HepG2 (cell line): ENCODE results near the gene PPP4R3A. TPM values are rescaled to one million over a fixed set of nuclear protein-coding genes. Genes with fewer than 3 reads are reported as not detected.
A peak's percentile ranks its signal among the peaks of the same experiment; 100 is the strongest.

Experiments used
- CENPX ChIP-seq: sonication (generic); formaldehyde crosslinking; IDR thresholded peaks from 2 replicates; pipeline ENCODE4 v1.9.0; 2021; ENCODE audit warnings: mild to moderate bottlenecking, missing genetic modification reagents, moderate library complexity
- ELK4 ChIP-seq: sonication (generic); formaldehyde crosslinking; IDR thresholded peaks from 2 replicates; pipeline ENCODE4 v1.9.0; 2021; ENCODE audit warnings: missing genetic modification reagents, borderline replicate concordance
- HMGA1 ChIP-seq: sonication (generic); formaldehyde crosslinking; conservative IDR thresholded peaks from 2 replicates; pipeline ENCODE4 v1.4.0; 2020; ENCODE audit warnings: missing genetic modification reagents
- JUNB ChIP-seq: sonication (generic); formaldehyde crosslinking; IDR thresholded peaks from 2 replicates; pipeline ENCODE4 v1.8.0; 2022; ENCODE audit warnings: missing genetic modification reagents, mild to moderate bottlenecking, borderline replicate concordance
- KLF6 ChIP-seq: IDR thresholded peaks from 2 replicates; pipeline ENCODE4 v1.8.0; 2016; ENCODE audit warnings: missing biosample characterization, missing genetic modification reagents
- MEIS2 ChIP-seq: sonication (generic); formaldehyde crosslinking; IDR thresholded peaks from 2 replicates; pipeline ENCODE4 v1.9.0; 2021; ENCODE audit warnings: mild to moderate bottlenecking, missing genetic modification reagents
- PBX3 ChIP-seq: sonication (generic); formaldehyde crosslinking; IDR thresholded peaks from 2 replicates; pipeline ENCODE4 v1.8.1; 2023; ENCODE audit warnings: missing genetic modification reagents, inconsistent platforms, borderline replicate concordance
- POGZ ChIP-seq: sonication (generic); formaldehyde crosslinking; IDR thresholded peaks from 2 replicates; pipeline ENCODE4 v1.4.0; 2020; ENCODE audit warnings: mild to moderate bottlenecking, missing genetic modification reagents
- SMYD3 ChIP-seq: sonication (generic); formaldehyde crosslinking; IDR thresholded peaks from 2 replicates; pipeline ENCODE4 v1.8.1; 2023; ENCODE audit warnings: mild to moderate bottlenecking, missing genetic modification reagents
- TGIF2 ChIP-seq: IDR thresholded peaks from 2 replicates; pipeline ENCODE4 v1.6.1; 2016; ENCODE audit warnings: control low read depth, missing compliant biosample characterization
- THAP11 ChIP-seq: IDR thresholded peaks from 2 replicates; pipeline ENCODE4 v1.6.1; 2016; ENCODE audit warnings: missing biosample characterization, missing genetic modification reagents
- TOPORS ChIP-seq: sonication (generic); formaldehyde crosslinking; IDR thresholded peaks from 2 replicates; pipeline ENCODE4 v1.8.0; 2023; ENCODE audit warnings: mild to moderate bottlenecking, missing genetic modification reagents
- ZBTB7A ChIP-seq: sonication (generic); formaldehyde crosslinking; IDR thresholded peaks from 2 replicates; pipeline ENCODE4 v1.8.0; 2022; ENCODE audit warnings: mild to moderate bottlenecking, missing genetic modification reagents
- ZMYM2 ChIP-seq: sonication (generic); formaldehyde crosslinking; IDR thresholded peaks from 2 replicates; pipeline ENCODE4 v1.8.0; 2022; ENCODE audit warnings: mild to moderate bottlenecking, missing genetic modification reagents
- ZNF138 ChIP-seq: sonication (generic); formaldehyde crosslinking; IDR thresholded peaks from 2 replicates; pipeline ENCODE4 v1.5.0; 2020; ENCODE audit warnings: mild to moderate bottlenecking, low read depth, missing genetic modification reagents
- ZNF17 ChIP-seq: sonication (generic); formaldehyde crosslinking; IDR thresholded peaks from 2 replicates; pipeline ENCODE4 v1.5.0; 2020; ENCODE audit warnings: mild to moderate bottlenecking, missing genetic modification reagents
- ZNF30 ChIP-seq: sonication (generic); formaldehyde crosslinking; IDR thresholded peaks from 2 replicates; pipeline ENCODE4 v1.5.0; 2020; ENCODE audit warnings: mild to moderate bottlenecking, missing genetic modification reagents
- ZNF33A ChIP-seq: sonication (generic); formaldehyde crosslinking; IDR thresholded peaks from 2 replicates; pipeline ENCODE4 v1.5.1; 2020; ENCODE audit warnings: missing genetic modification reagents, mild to moderate bottlenecking, moderate library complexity, borderline replicate concordance
- ZNF451 ChIP-seq: sonication (generic); formaldehyde crosslinking; IDR thresholded peaks from 2 replicates; pipeline ENCODE4 v1.5.0; 2020; ENCODE audit warnings: mild to moderate bottlenecking, missing genetic modification reagents
- ZNF577 ChIP-seq: sonication (generic); formaldehyde crosslinking; IDR thresholded peaks from 2 replicates; pipeline ENCODE4 v1.4.0; 2020; ENCODE audit warnings: mild to moderate bottlenecking, low read depth, missing genetic modification reagents, borderline replicate concordance
- ZNF740 ChIP-seq: sonication (generic); formaldehyde crosslinking; IDR thresholded peaks from 2 replicates; pipeline ENCODE4 v1.4.0; 2020; ENCODE audit warnings: missing genetic modification reagents
- ZNF746 ChIP-seq: sonication (generic); formaldehyde crosslinking; IDR thresholded peaks from 2 replicates; pipeline ENCODE4 v1.8.0; 2022; ENCODE audit warnings: mild to moderate bottlenecking, missing genetic modification reagents
- ZNF773 ChIP-seq: sonication (generic); formaldehyde crosslinking; IDR thresholded peaks from 2 replicates; pipeline ENCODE4 v1.4.0; 2020; ENCODE audit warnings: missing genetic modification reagents, borderline replicate concordance
- ZNF782 ChIP-seq: sonication (generic); formaldehyde crosslinking; IDR thresholded peaks from 2 replicates; pipeline ENCODE4 v1.4.0; 2020; ENCODE audit warnings: missing genetic modification reagents, mild to moderate bottlenecking, borderline replicate concordance
- polyA plus RNA-seq, 8 experiments: library from polyadenylated mRNA; depleted of rRNA in 3 of 8; stranded (reverse) in 7 of 8; unstranded in 1 of 8; fragments of >200 nt; fragmentation: Illumina TruSeq in 4 of 8; extraction: Trizol in 4 of 8; gene quantifications; 2 replicates each; pipeline versions ENCODE4 v1.2.1 to v1.2.3, GENCODE V29; 2011 to 2016; ENCODE audit warnings: low read depth in 4 of 8, missing spikeins in 1 of 8, mixed read lengths in 1 of 8; ENCODE audit not compliant: insufficient read depth in 1 of 8
- total RNA-seq, 5 experiments: library from RNA; depleted of rRNA; stranded (reverse); fragments of >200 nt; fragmentation: Illumina TruSeq; extraction: Trizol; gene quantifications; 2 replicates each; pipeline ENCODE4 v1.2.3, GENCODE V29; 2016; ENCODE audit warnings: low read depth in 1 of 5
- TF ChIP-seq, protein P1 (sequence below), 2 experiments: sonication (generic) in 1 of 2; formaldehyde crosslinking in 1 of 2; IDR thresholded peaks; 2 replicates each; pipeline versions ENCODE4 v1.4.0 to v1.6.1; 2016 to 2020; ENCODE audit warnings: borderline replicate concordance in 1 of 2, low read depth in 1 of 2, mild to moderate bottlenecking in 1 of 2, missing genetic modification reagents in 1 of 2

PPP4R3A gene
- total and polyA plus RNA-seq, 2 of the 13 experiments (the other 11 are each of a cell fraction or from before 2014, with no cell fraction given) = 22.5 to 57.4 TPM

- TF ChIP-seq ZNF746 (CRISPR knock-in tag) (peak; percentile 65; the same call in 1 of the 2 replicates), ZBTB7A (CRISPR knock-in tag) (peak; percentile 49; the same call in 1 of the 2 replicates), SMYD3 (CRISPR knock-in tag) (peak; percentile 84), ZNF740 (CRISPR knock-in tag) (peak; percentile 17; the same call in 1 of the 2 replicates), ZNF577 (CRISPR knock-in tag) (0 out of 2 replicates have a peak, but pooled peaks have one; percentile 49), ELK4 (CRISPR knock-in tag) (peak; percentile 52; the same call in 1 of the 2 replicates), ZMYM2 (CRISPR knock-in tag) (no peak), THAP11 (CRISPR knock-in tag) (0 out of 2 replicates have a peak, but pooled peaks have one; percentile 38), ZNF30 (CRISPR knock-in tag) (peak; percentile 85; the same call in 1 of the 2 replicates), ZNF138 (CRISPR knock-in tag) (peak; percentile 98), ZNF33A (CRISPR knock-in tag) (no peak), ZNF773 (CRISPR knock-in tag) (peak; percentile 96), MEIS2 (CRISPR knock-in tag) (peak; percentile 75; the same call in 1 of the 2 replicates), CENPX (no peak), KLF6 (peak; percentile 72), POGZ (CRISPR knock-in tag) (no peak), HMGA1 (CRISPR knock-in tag) (no peak), ZNF782 (CRISPR knock-in tag) (peak; percentile 98), ZNF17 (CRISPR knock-in tag) (no peak), ZNF451 (peak; percentile 97), TOPORS (CRISPR knock-in tag) (peak; percentile 84; the same call in 1 of the 2 replicates), TGIF2 (CRISPR knock-in tag) (peak; percentile 31; the same call in 1 of the 2 replicates), JUNB (CRISPR knock-in tag) (peak; percentile 68; the same call in 1 of the 2 replicates), PBX3 (CRISPR knock-in tag) (no peak)
- TF ChIP-seq, protein P1, sequence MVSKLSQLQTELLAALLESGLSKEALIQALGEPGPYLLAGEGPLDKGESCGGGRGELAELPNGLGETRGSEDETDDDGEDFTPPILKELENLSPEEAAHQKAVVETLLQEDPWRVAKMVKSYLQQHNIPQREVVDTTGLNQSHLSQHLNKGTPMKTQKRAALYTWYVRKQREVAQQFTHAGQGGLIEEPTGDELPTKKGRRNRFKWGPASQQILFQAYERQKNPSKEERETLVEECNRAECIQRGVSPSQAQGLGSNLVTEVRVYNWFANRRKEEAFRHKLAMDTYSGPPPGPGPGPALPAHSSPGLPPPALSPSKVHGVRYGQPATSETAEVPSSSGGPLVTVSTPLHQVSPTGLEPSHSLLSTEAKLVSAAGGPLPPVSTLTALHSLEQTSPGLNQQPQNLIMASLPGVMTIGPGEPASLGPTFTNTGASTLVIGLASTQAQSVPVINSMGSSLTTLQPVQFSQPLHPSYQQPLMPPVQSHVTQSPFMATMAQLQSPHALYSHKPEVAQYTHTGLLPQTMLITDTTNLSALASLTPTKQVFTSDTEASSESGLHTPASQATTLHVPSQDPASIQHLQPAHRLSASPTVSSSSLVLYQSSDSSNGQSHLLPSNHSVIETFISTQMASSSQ (IDR thresholded peaks at IDR 0.05; ENCODE audit: low read depth) = no peak
- TF ChIP-seq, protein P1 (CRISPR knock-in tag; IDR thresholded peaks at IDR 0.05; ENCODE audit: borderline replicate concordance) = peak; percentile 66; the same call in 1 of the 2 replicates
Observed at GRCh38 chr14:91417983-91418386, 92.1 kb downstream of the PPP4R3A start (continued).
